Measurements from ENCODE around the gene STIM2. TPM values are rescaled to one million over a fixed set of nuclear protein-coding genes. Genes with fewer than 3 reads are reported as not detected.
"Not testable (repeated sequence)": the region's sequence is repeated elsewhere in the genome, so short reads cannot be mapped to it uniquely, and the experiment has no call there.

STIM2 gene
- total and polyA plus RNA-seq, 9 of the 15 experiments (the other 6 are each of a cell fraction or from before 2014, with no cell fraction given), result 7.2 to 26.8 (median 15.4) TPM

DNA sequence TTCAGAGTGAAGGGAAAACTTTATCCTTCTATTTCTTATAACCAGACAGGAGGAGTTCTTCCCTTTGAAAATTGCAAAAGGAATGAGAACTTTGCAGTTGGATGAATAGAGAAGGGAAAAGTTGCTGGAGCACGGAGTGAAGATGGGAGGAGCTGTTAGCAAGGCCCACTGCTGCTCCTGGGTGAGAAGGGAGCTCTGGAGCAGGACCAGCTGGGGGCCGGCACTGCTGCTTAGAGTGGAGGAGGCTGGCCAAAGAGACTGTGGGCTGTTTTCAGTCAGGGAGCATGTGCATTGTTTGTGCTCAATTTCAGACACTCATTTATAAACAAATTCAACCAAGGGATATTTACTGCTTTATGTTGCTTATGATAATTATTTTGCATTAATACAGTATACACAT lies 164.2 kb downstream of the STIM2 start (continued):
- TF ChIP-seq, protein P1, sequence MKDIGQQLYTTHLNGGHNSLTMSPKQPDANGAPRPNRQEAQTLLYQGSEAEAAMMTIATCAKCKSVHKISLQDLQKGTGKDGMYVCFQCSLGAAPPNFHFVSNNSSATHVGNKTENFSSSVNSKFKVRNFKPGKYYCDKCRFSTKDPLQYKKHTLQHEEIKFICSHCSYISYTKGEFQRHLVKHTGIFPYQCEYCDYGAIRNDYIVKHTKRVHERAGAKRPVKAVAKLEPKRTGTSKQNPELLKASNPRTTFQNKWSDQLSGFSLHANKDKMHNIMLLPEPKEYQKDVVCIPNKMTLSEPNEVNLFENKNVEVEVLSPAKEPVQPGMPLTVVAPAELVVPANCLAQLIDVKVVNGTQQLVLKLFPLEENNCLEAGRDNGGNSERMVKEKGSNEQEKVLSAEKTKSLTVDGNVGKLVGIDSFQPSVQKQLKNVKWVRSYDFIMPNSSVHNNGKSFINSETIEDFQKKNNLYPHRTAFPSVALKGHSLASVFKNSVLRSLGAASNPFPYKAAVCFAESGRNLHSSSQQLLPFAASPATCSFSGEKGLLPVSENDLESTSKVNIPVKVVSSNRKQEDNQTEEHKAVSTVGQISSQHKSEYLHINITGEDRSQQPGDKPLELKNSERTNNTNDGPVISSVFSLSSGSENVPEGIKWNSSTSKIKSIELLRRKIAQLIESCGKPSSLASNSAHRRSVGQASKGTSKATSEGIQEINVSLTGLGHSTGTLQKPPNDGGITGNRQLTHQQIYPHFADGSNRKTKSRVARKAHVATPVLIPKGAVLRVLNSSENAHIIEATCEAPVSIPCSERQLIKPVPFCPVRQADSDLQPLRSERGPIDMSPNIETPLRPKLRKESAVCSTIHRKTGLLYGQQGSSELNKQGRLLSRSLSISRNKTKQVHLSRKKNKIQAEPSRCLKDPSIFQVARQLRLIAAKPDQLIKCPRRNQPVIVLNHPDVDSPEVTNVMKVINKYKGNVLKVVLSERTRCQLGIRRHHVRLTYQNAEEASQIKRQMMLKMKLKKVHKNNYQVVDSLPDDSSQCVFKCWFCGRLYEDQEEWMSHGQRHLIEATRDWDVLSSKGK (CRISPR knock-in tag; IDR thresholded peaks at IDR 0.05), result no peak
- no peak for TF ChIP-seq ZNF699 (CRISPR knock-in tag; IDR thresholded peaks at IDR 0.05; ENCODE audit: insufficient replicate concordance)
- TF ChIP-seq GATAD2A (IDR thresholded peaks at IDR 0.05), result no peak
- no peak for TF ChIP-seq HIVEP1 (CRISPR knock-in tag; IDR thresholded peaks at IDR 0.05)
- no peak for TF ChIP-seq HMGN3 (IDR thresholded peaks at IDR 0.05; ENCODE audit: borderline replicate concordance, extremely low read depth, insufficient read length, low read depth, low read length)

DNA sequence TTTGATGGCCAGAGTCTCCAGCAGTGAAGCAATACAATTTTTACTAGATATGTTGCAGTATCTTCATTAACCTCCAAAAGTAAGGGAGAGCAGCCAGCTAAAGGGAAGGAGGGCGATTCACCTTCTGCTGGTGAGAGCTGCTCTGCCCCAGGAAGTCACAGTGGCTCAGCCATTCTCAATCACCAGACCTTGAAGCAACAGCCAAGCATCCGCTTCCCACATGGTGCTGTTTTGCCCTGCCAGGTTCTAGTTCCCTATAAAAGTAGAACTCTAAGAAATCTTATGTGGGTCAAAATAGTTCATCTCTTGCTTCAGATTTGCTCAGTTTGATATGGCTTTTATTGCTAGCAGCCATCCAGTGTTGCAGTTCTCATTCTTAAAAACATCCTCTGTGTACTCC lies 166.8 kb downstream of the STIM2 start:
- H3K27ac ChIP-seq (ENCODE audit: extremely low read depth, low read depth, low read length), result no peak overlapping the region
- H3K9ac ChIP-seq (ENCODE audit: insufficient read depth in 1 of 2, low read depth in 2 of 2, low read length in 2 of 2), result no peak overlapping the region
- no peaks in the 10 kb centered on the region for H4K20me1 ChIP-seq (replicated peaks; ENCODE audit: control insufficient read depth, insufficient read depth, low read length)
- FAIRE-seq, result no peak
- H3K4me1 ChIP-seq (replicated peaks in 1 of 2; ENCODE audit: control insufficient read depth in 2 of 2, insufficient read depth in 2 of 2, low read length in 2 of 2), result no peaks in the 10 kb centered on the region
- BruUV-seq (replicated peaks), result no TSS peak
- intact Hi-C loops (cut with micrococcal nuclease), result no loop called here
- no peak overlapping the region for H3K4me2 ChIP-seq (ENCODE audit: insufficient read depth, low read length)
- no peaks in the 10 kb centered on the region for H3K9me1 ChIP-seq (ENCODE audit: control insufficient read depth, insufficient read depth, low read length)
- no peaks in the 10 kb centered on the region for H3K79me2 ChIP-seq (ENCODE audit: control insufficient read depth, insufficient read depth, low read length)
- no peak overlapping the region for H2AFZ ChIP-seq (ENCODE audit: low read depth, low read length)
- no peak for DNase-seq (ENCODE audit: extremely low read depth in 1 of 4, low spot score in 3 of 4)
- ChIA-PET POLR2A (interaction anchor here (1.1 kb wide), 1 partner anchor 708 kb away, joined by 3 read pairs; no protein-coding TSS in a partner anchor), CTCF (ENCODE audit: low intra/inter-chr PET ratio) (no interaction called here)
- H3K36me3 ChIP-seq (ENCODE audit: control insufficient read depth, insufficient read depth, low read length), result no peaks in the 10 kb centered on the region
- no peak for ATAC-seq
- WGBS (ENCODE audit: insufficient coverage, low coverage, missing lambda C conversion rate), result 51% methylated on average over 2 of the region's 2 CpGs
- H3K9me3 ChIP-seq (replicated peaks; ENCODE audit: control insufficient read depth, insufficient read depth, low read depth, low read length), result no peaks in the 10 kb centered on the region
- TF ChIP-seq RBM15 (IDR thresholded peaks at IDR 0.05; ENCODE audit: insufficient read depth, low read length) (no peak), ZC3H11A (IDR thresholded peaks at IDR 0.05; ENCODE audit: low read depth, low read length) (no peak), KLF1 (tag; IDR thresholded peaks at IDR 0.05) (no peak)
- TF ChIP-seq, protein P2, sequence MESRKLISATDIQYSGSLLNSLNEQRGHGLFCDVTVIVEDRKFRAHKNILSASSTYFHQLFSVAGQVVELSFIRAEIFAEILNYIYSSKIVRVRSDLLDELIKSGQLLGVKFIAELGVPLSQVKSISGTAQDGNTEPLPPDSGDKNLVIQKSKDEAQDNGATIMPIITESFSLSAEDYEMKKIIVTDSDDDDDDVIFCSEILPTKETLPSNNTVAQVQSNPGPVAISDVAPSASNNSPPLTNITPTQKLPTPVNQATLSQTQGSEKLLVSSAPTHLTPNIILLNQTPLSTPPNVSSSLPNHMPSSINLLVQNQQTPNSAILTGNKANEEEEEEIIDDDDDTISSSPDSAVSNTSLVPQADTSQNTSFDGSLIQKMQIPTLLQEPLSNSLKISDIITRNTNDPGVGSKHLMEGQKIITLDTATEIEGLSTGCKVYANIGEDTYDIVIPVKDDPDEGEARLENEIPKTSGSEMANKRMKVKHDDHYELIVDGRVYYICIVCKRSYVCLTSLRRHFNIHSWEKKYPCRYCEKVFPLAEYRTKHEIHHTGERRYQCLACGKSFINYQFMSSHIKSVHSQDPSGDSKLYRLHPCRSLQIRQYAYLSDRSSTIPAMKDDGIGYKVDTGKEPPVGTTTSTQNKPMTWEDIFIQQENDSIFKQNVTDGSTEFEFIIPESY (CRISPR knock-in tag; IDR thresholded peaks at IDR 0.05), result no peak
- no peak overlapping the region for H3K4me3 ChIP-seq
- in situ Hi-C loops (cut with MboI), result no loop called here
- peaks cover 7 to 11% of the 10 kb centered on the region in 2 experiments; a peak in 2 of 5 replicates for H3K27me3 ChIP-seq (ENCODE audit: control insufficient read depth in 2 of 2, insufficient read depth in 2 of 2, low read length in 2 of 2)

DNA sequence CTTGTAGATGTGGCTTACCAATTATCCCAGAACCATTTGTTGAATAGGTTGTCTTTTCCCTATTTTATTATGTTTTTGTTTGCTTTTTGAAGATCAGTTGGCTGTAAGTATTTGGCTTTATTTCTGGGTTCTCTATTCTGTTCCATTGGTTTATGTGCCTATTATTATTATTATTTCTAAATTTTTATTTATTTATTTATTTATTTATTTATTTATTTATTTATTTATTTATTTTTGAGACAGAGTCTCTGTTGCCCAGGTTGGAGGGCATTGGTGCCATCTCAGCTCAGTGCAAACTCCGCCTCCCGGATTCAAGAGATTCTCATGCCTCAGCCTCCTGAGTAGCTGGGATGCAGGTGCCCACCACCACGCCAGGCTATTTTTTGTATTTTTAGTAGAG lies 174.5 kb downstream of the STIM2 start:
- DNase-seq (ENCODE audit: extremely low read depth in 1 of 4, low spot score in 3 of 4); H3K27ac ChIP-seq (ENCODE audit: extremely low read depth, low read depth, low read length); POLR2A ChIA-PET; H4K20me1 ChIP-seq (replicated peaks; ENCODE audit: control insufficient read depth, insufficient read depth, low read length); BruUV-seq (replicated peaks); H3K9ac ChIP-seq (ENCODE audit: insufficient read depth in 1 of 2, low read depth in 2 of 2, low read length in 2 of 2); in situ Hi-C loops (cut with MboI); H2AFZ ChIP-seq (ENCODE audit: low read depth, low read length); ATAC-seq; intact Hi-C loops (cut with micrococcal nuclease); FAIRE-seq; H3K4me1 ChIP-seq (replicated peaks in 1 of 2; ENCODE audit: control insufficient read depth in 2 of 2, insufficient read depth in 2 of 2, low read length in 2 of 2); H3K4me2 ChIP-seq (ENCODE audit: insufficient read depth, low read length); H3K36me3 ChIP-seq (ENCODE audit: control insufficient read depth, insufficient read depth, low read length); H3K27me3 ChIP-seq (ENCODE audit: control insufficient read depth in 2 of 2, insufficient read depth in 2 of 2, low read length in 2 of 2); H3K9me3 ChIP-seq (replicated peaks; ENCODE audit: control insufficient read depth, insufficient read depth, low read depth, low read length); H3K9me1 ChIP-seq (ENCODE audit: control insufficient read depth, insufficient read depth, low read length); CTCF ChIA-PET (ENCODE audit: low intra/inter-chr PET ratio); H3K79me2 ChIP-seq (ENCODE audit: control insufficient read depth, insufficient read depth, low read length); H3K4me3 ChIP-seq: not testable (repeated sequence)
- 4% methylated on average over 3 of the region's 3 CpGs for WGBS (ENCODE audit: insufficient coverage, low coverage, missing lambda C conversion rate)

All from K562 (cell line).